Thoracic aorta (tissue), 2 donors: ENCODE results near the gene GADD45GIP1. TPM values are rescaled to one million over a fixed set of nuclear protein-coding genes. Genes with fewer than 3 reads are reported as not detected.
A peak's percentile ranks its signal among the peaks of the same experiment; 100 is the strongest.

Source experiments
- ATAC-seq: fragments of 150-250 bp; one replicate; pipeline ENCODE4 v1.8.0; 2017; ENCODE audit warnings: low read depth; ENCODE audit not compliant: insufficient number of reproducible peaks, low FRiP score
- DNase-seq: peaks from one replicate; pipeline ENCODE4 v3.0.0-alpha.2; 2020; ENCODE audit warnings: low spot score
- H3K27ac ChIP-seq, 2 donors: fragments of 200-600 bp; sonication (generic); 1 replicate in 1 of 2; 2 replicates in 1 of 2; pipeline ENCODE4 v1.5.1; 2016; ENCODE audit warnings: mild to moderate bottlenecking in 2 of 2, moderate library complexity in 2 of 2
- H3K27me3 ChIP-seq: fragments of 200-600 bp; sonication (generic); replicated peaks from 2 replicates; pipeline ENCODE4 v1.6.0; 2016; ENCODE audit warnings: mild to moderate bottlenecking; ENCODE audit not compliant: insufficient read depth
- H3K36me3 ChIP-seq: fragments of 200-600 bp; sonication (generic); one replicate; pipeline ENCODE4 v1.5.1; 2016
- H3K4me1 ChIP-seq, 2 donors: fragments of 200-600 bp; sonication (generic); 1 replicate in 1 of 2; 2 replicates in 1 of 2; pipeline versions ENCODE4 v1.5.1 to v1.6.0; 2016; ENCODE audit warnings: low read depth in 2 of 2, mild to moderate bottlenecking in 1 of 2; ENCODE audit not compliant: control insufficient read depth in 1 of 2
- H3K4me3 ChIP-seq: fragments of 200-600 bp; sonication (generic); 2 replicates; pipeline ENCODE4 v1.5.1; 2016; ENCODE audit warnings: mild to moderate bottlenecking
- H3K9me3 ChIP-seq: fragments of 200-600 bp; sonication (generic); 2 replicates; pipeline ENCODE4 v1.5.1; 2016
- CTCF ChIP-seq: fragments of 200-600 bp; sonication (generic); IDR thresholded peaks from one replicate; pipeline ENCODE4 v1.5.1; 2019; ENCODE audit warnings: antibody characterized with exemption
- total RNA-seq, 2 donors: library from RNA; depleted of rRNA; stranded (reverse); fragments of >200 nt; gene quantifications; one replicate each; pipeline versions ENCODE4 v1.1.0 to v1.2.3, GENCODE V29; 2016

The GADD45GIP1 gene
- total RNA-seq, 2 donors from 2014 or later = 30.2 to 42.8 TPM

- peaks cover 13 to 22% of the 10 kb centered on the region in 2 donors for H3K4me1 ChIP-seq
- DNase-seq = peak; percentile 74
- TF ChIP-seq CTCF = no peak
- peak within 1 kb of the TSS; percentile 92 for H3K4me3 ChIP-seq
- H3K27me3 ChIP-seq = no peaks in the 10 kb centered on the region
- H3K36me3 ChIP-seq = peaks cover 20% of the 10 kb centered on the region
- H3K27ac ChIP-seq = peak within 1 kb of the TSS; percentile 34 to 63
- peak; percentile 61 for ATAC-seq
- H3K9me3 ChIP-seq = no peaks in the 10 kb centered on the region
These were observed 23.5 kb downstream of the GADD45GIP1 start, which contains the start of gene FARSA for GRCh38 chr19:12933287-12934072. Gene FARSA (minus strand): TSS chr19:12933711. CDS start chr19:12933696, 15 bp downstream.

GRCh38 chr19:12932392-12933286 is 24.4 kb downstream of the GADD45GIP1 start:
- Histone ChIP-seq H3K36me3 (peaks cover 20% of the 10 kb centered on the region), H3K9me3 (no peaks in the 10 kb centered on the region), H3K27me3 (no peaks in the 10 kb centered on the region), H3K4me1 (peaks cover 10 to 18% of the 10 kb centered on the region in 2 donors), H3K27ac (peak overlapping the region in 1 of 2 donors; percentile 63), H3K4me3 (peak overlapping the region; percentile 92)
- no peak for DNase-seq
- ATAC-seq = no peak
- TF ChIP-seq CTCF = no peak

GRCh38 chr19:12930002-12930645 is 26.9 kb downstream of the GADD45GIP1 start:
- DNase-seq (no peak), ATAC-seq (no peak)
- Histone ChIP-seq H3K27me3 (no peaks in the 10 kb centered on the region), H3K36me3 (peaks cover 38% of the 10 kb centered on the region), H3K27ac (no peak overlapping the region), H3K4me3 (no peak overlapping the region), H3K9me3 (no peaks in the 10 kb centered on the region), H3K4me1 (peaks cover 6 to 13% of the 10 kb centered on the region in 2 donors)
- TF ChIP-seq CTCF = no peak

GRCh38 chr19:12924621-12925310 is 32.3 kb downstream of the GADD45GIP1 start:
- Histone ChIP-seq H3K36me3 (peaks cover 57% of the 10 kb centered on the region), H3K9me3 (no peaks in the 10 kb centered on the region), H3K4me1 (no peaks in the 10 kb centered on the region), H3K4me3 (no peak overlapping the region), H3K27me3 (no peaks in the 10 kb centered on the region), H3K27ac (no peak overlapping the region)
- no peak for DNase-seq
- no peak for ATAC-seq
- TF ChIP-seq CTCF = no peak
